ENCODE data around the gene GRPEL1. TPM values are rescaled to one million over a fixed set of nuclear protein-coding genes. Genes with fewer than 3 reads are reported as not detected.
A peak's percentile ranks its signal among the peaks of the same experiment; 100 is the strongest.

GRPEL1 gene
- total RNA-seq, 1 experiment from 2014 or later, result 74.5 TPM

GRCh38 chr4:7042503-7043283 lies 25.2 kb downstream of the GRPEL1 start:
- DNase-seq, result peak; percentile 95
- H3K79me2 ChIP-seq (ENCODE audit: low read length), result peaks cover 43% of the 10 kb centered on the region
- ChIA-PET CTCF (interaction anchor here (0.6 to 1.2 kb wide), 10 partner anchors 19 to 325 kb away, joined by 3 to 8 read pairs (median 4); partner anchors contain the start of gene GRPEL1), POLR2A (ENCODE audit: unreplicated experiment) (interaction anchor here (0.5 to 1.0 kb wide), 5 partner anchors 8 to 402 kb away, joined by 3 to 5 read pairs (median 4); partner anchors contain the start of genes GRPEL1 and MRFAP1)
- peak overlapping the region; percentile 90 for H2AFZ ChIP-seq (ENCODE audit: low read length)
- peaks cover 6% of the 10 kb centered on the region; the same call in 1 of the 2 replicates for H4K20me1 ChIP-seq (ENCODE audit: low read length)
- no peaks in the 10 kb centered on the region for H3F3A ChIP-seq (ENCODE audit: low read length, unreplicated experiment)
- H3K4me1 ChIP-seq (ENCODE audit: insufficient read depth, low read length), result peaks cover 33% of the 10 kb centered on the region
- no peaks in the 10 kb centered on the region for H3K9me2 ChIP-seq (replicated peaks; ENCODE audit: low read length)
- intact Hi-C loops (cut with micrococcal nuclease), result loop anchor here (2.0 kb wide), 1 partner anchor 50 kb away; no protein-coding TSS in a partner anchor
- peak overlapping the region; percentile 53 for H3K9ac ChIP-seq (ENCODE audit: low read length)
- TF ChIP-seq EZH2phosphoT487 (IDR thresholded peaks at IDR 0.05; ENCODE audit: borderline replicate concordance, low read length) (no peak), EZH2 (IDR thresholded peaks at IDR 0.05; ENCODE audit: low read length, unreplicated experiment) (no peak)
- TF ChIP-seq, protein P1, sequence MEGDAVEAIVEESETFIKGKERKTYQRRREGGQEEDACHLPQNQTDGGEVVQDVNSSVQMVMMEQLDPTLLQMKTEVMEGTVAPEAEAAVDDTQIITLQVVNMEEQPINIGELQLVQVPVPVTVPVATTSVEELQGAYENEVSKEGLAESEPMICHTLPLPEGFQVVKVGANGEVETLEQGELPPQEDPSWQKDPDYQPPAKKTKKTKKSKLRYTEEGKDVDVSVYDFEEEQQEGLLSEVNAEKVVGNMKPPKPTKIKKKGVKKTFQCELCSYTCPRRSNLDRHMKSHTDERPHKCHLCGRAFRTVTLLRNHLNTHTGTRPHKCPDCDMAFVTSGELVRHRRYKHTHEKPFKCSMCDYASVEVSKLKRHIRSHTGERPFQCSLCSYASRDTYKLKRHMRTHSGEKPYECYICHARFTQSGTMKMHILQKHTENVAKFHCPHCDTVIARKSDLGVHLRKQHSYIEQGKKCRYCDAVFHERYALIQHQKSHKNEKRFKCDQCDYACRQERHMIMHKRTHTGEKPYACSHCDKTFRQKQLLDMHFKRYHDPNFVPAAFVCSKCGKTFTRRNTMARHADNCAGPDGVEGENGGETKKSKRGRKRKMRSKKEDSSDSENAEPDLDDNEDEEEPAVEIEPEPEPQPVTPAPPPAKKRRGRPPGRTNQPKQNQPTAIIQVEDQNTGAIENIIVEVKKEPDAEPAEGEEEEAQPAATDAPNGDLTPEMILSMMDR (conservative IDR thresholded peaks at IDR 0.05; ENCODE audit: low read depth, low read length), result no peak
- H3K27ac ChIP-seq (ENCODE audit: low read length), result 0 out of 2 replicates have a peak overlapping the region, but pooled peaks have one; percentile 18
- H3K27me3 ChIP-seq (ENCODE audit: low read length), result no peaks in the 10 kb centered on the region
- ATAC-seq, result peak; percentile 82
- no TSS peak for BruUV-seq (replicated peaks)
- peak overlapping the region; percentile 85 for H3K4me3 ChIP-seq (ENCODE audit: low read length)
- peak overlapping the region; percentile 83 for H3K4me2 ChIP-seq (ENCODE audit: low read length)
- H3K36me3 ChIP-seq (ENCODE audit: low read depth, low read length), result no peaks in the 10 kb centered on the region
- H3K9me3 ChIP-seq (ENCODE audit: low read length), result no peaks in the 10 kb centered on the region

DNA sequence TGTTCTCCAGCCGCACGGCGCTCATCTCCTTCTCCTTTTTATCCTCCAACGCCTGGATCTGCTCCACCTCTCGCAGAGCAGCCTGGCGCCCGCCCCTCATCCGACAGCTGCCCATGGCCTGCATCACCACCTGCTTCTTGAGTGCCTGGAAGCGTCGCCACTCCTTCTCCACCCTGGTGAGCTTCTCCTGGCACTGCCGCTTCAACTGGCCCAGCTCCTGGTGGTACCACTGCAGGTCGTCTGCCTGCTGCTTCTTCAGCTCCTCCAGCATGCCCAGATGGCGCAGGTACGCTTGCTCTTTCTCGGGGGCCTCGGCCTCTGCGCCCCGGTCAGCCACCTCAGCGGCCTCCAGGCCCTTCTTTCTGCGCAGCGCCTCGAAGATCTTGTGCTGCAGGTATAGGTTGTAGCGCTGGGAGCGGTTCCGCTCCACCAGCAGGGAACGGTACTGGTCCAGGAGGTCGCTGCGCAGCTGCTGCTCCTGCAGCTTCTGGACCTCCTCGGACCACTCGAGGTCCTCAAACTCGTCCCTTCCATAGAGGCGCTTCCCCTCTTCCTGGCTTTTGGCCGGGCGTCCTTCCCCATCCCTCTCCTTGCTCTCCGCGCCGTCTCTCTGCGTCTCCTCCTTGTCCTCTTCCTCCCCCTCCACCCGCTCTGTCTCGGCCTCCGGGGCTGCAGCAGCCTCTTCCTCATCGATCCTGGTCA lies 25.9 kb downstream of the GRPEL1 start:
- peaks cover 6% of the 10 kb centered on the region; the same call in 1 of the 2 replicates for H4K20me1 ChIP-seq (ENCODE audit: low read length)
- no peaks in the 10 kb centered on the region for H3K36me3 ChIP-seq (ENCODE audit: low read depth, low read length)
- peak overlapping the region; percentile 85 for H3K4me3 ChIP-seq (ENCODE audit: low read length)
- H3K27ac ChIP-seq (ENCODE audit: low read length), result no peak overlapping the region
- H3K9me2 ChIP-seq (replicated peaks; ENCODE audit: low read length), result no peaks in the 10 kb centered on the region
- DNase-seq, result no peak
- POLR2A ChIA-PET (ENCODE audit: unreplicated experiment), result interaction anchor here (0.9 kb wide), 1 partner anchor 26 kb away, joined by 4 read pairs; the partner anchor contains the start of gene GRPEL1
- H3K4me2 ChIP-seq (ENCODE audit: low read length), result peak overlapping the region; percentile 83
- H3F3A ChIP-seq (ENCODE audit: low read length, unreplicated experiment), result no peaks in the 10 kb centered on the region
- H3K79me2 ChIP-seq (ENCODE audit: low read length), result peaks cover 35% of the 10 kb centered on the region
- no TSS peak for BruUV-seq (replicated peaks)
- H3K27me3 ChIP-seq (ENCODE audit: low read length), result no peaks in the 10 kb centered on the region
- no peaks in the 10 kb centered on the region for H3K9me3 ChIP-seq (ENCODE audit: low read length)
- peaks cover 33% of the 10 kb centered on the region for H3K4me1 ChIP-seq (ENCODE audit: insufficient read depth, low read length)
- ATAC-seq, result no peak
- intact Hi-C loops (cut with micrococcal nuclease), result loop anchor here (2.0 kb wide), 1 partner anchor 49 kb away; no protein-coding TSS in a partner anchor
- peak overlapping the region; percentile 90 for H2AFZ ChIP-seq (ENCODE audit: low read length)
- CTCF ChIA-PET, result interaction anchor here (0.8 kb wide), 1 partner anchor 26 kb away, joined by 7 read pairs; the partner anchor contains the start of gene GRPEL1
- no peak for TF ChIP-seq EZH2 (IDR thresholded peaks at IDR 0.05; ENCODE audit: low read length, unreplicated experiment)
- TF ChIP-seq EZH2phosphoT487 (IDR thresholded peaks at IDR 0.05; ENCODE audit: borderline replicate concordance, low read length), result no peak
- TF ChIP-seq, protein P1 (conservative IDR thresholded peaks at IDR 0.05; ENCODE audit: low read depth, low read length), result no peak
- peak overlapping the region; percentile 53; the same call in 1 of the 2 replicates for H3K9ac ChIP-seq (ENCODE audit: low read length)
